Activated CD4-positive, alpha-beta T cell treated with anti-CD3 and anti-CD28 coated beads for 4 hours (primary cell): ENCODE results near the gene FARSB.

ENCODE experiments used
- DNase-seq, 2 donors: peaks; one replicate each; pipeline ENCODE4 v3.0.0-alpha.2; 2020

The FARSB gene

GRCh38 chr2:222545823-222546795, 109.8 kb downstream of the FARSB start:
- no peak for DNase-seq

- no peak for DNase-seq
Measured at GRCh38 chr2:222544661-222545060, 111.2 kb downstream of the FARSB start.

GRCh38 chr2:222538535-222538934, 117.4 kb downstream of the FARSB start:
- no peak for DNase-seq

DNA sequence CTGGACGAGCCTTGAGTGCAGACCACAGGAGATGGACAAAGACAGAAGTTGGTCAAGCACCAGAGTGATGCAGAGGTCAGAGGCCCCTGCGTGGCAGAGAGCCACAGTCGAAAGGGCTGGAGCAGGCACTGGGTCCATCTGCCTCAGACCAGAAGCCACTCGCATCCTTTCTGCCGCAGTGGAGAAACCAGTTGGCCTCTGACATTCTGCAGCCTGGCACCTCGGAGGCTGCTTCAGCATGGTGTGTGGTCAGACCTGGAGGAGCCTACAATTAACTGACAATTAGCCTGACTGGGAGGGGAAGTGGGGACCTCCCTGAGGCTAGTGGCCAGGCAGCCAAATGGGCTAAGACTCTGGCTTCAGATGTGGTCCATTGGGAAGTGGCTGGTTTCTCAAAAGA, 120.4 kb downstream of the FARSB start:
- DNase-seq = no peak

DNA sequence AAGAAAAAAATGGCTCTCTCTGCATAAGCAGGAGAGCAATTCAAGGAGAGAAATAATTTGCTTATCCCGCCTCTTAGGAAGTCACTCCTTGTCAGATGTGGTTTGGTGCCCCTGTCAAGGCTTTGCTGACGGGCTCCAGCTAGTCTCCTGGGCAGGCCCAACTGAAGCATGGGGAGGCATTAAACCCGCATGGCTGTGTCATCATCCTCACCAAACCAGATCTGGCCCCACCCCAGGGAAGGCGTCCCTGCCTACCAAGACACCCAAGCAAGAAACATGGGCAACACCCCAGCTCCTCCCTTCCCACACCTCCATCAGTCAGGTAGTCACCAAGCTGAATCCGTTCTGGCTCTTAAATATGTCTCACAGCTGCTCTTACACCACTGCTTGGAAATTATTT, 123.6 kb downstream of the FARSB start:
- no peak for DNase-seq

GRCh38 chr2:222526480-222527277, 129.2 kb downstream of the FARSB start:
- DNase-seq = no peak

GRCh38 chr2:222525811-222526210, 130.1 kb downstream of the FARSB start:
- no peak for DNase-seq

DNA sequence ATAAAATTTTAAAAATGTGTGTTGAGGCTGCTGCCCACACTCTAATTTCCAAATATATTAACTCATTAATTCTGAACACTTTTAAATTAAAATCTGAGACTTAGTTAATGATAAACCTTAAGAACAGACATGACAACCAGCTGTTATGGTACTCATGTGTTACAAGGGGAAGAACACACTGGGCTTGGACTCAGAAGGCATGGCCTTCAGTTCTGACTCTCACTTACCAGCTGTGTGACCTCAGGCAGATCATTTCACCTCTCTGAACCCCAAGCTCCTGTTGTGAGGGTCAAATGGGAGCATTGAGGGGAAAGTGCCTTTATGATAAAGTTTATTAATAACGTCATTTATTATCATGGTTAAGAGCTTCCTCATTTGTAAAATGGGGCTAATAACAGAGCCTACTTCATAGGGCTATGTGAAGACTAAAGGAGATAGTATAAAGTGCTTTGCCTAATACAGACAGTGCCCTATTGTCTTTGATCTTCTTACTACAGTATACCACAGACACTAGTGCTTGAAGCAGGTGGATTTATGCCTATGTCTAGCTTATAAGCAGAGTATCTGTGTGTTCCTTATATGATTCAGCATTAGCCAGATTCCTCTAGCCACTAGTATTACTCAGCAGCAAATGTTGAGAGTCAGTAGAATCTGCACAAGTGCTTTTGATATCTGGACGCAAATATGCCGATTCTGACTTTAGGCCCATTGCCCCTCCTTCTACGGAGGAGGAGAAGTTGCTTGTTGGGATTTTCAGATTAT, 131.9 kb downstream of the FARSB start:
- DNase-seq = no peak

DNA sequence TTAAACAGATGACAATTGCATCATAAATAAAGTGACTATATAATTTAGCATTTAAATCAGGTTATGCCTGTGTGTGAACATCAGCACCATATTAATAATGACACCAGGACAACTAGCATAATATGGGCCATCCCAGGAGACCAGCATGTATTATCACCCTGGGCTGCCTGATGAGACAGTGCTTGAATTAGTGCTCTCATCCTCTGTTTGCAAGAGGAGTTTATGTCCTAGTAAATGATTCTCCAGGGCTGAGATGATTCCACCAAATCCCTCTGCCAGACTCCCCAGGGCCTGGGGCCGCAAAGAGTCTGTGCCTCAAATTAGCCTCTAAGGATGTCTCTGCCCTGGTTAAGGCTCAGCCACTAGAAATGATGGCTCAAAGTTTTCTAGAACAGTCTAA, 133.8 kb downstream of the FARSB start:
- no peak for DNase-seq

- DNase-seq = no peak
Measured at GRCh38 chr2:222521099-222521498, 134.8 kb downstream of the FARSB start.
